OCI-LY1 (cell line): ENCODE results near the gene NDNF.
A peak's percentile ranks its signal among the peaks of the same experiment; 100 is the strongest.

Source experiments
- CTCF ChIP-seq: fragments of 200-600 bp; sonication (generic), shearing (Covaris generic); IDR thresholded peaks from 2 replicates; pipeline ENCODE4 v1.5.1; 2017; ENCODE audit warnings: mild to moderate bottlenecking, antibody characterized with exemption, low read length, moderate library complexity, mixed read lengths
- EZH2 ChIP-seq: fragments of 200-600 bp; sonication (generic), shearing (Covaris generic); IDR thresholded peaks from 2 replicates; pipeline ENCODE4 v1.8.0; 2017; ENCODE audit warnings: borderline replicate concordance, mixed run types, mild to moderate bottlenecking, antibody characterized with exemption, low read length, moderate library complexity, mixed read lengths

GRCh38 chr4:121112530-121112929, 40.2 kb upstream of the NDNF start:
- TF ChIP-seq CTCF (peak; percentile 44), EZH2 (no peak)
